ENCODE results near the gene KRTAP10-9.

KRTAP10-9 gene

GRCh38 chr21:44671911-44672310 is 45.0 kb downstream of the KRTAP10-9 start:
- H3K9me3 Mint-ChIP-seq, result peaks cover 67% of the 10 kb centered on the region
- H3K4me3 Mint-ChIP-seq, result no peak overlapping the region
- no peak overlapping the region for H3K27ac Mint-ChIP-seq
- TF ChIP-seq CTCF (IDR thresholded peaks at IDR 0.05; ENCODE audit: unreplicated experiment in 3 of 3), result no peak
- no peaks in the 10 kb centered on the region for H3K4me1 Mint-ChIP-seq
- peaks cover 10% of the 10 kb centered on the region for H3K36me3 Mint-ChIP-seq (ENCODE audit: low read depth)
- peaks cover 17% of the 10 kb centered on the region for H3K27me3 Mint-ChIP-seq (ENCODE audit: low read depth)

GRCh38 chr21:44677881-44678280 is 51.0 kb downstream of the KRTAP10-9 start:
- Mint-ChIP-seq H3K4me3 (no peak overlapping the region), H3K9me3 (peaks cover 20% of the 10 kb centered on the region), H3K4me1 (no peaks in the 10 kb centered on the region), H3K27ac (no peak overlapping the region), H3K27me3 (ENCODE audit: low read depth) (peaks cover 37% of the 10 kb centered on the region), H3K36me3 (ENCODE audit: low read depth) (peaks cover 2% of the 10 kb centered on the region)
- no peak for TF ChIP-seq CTCF (IDR thresholded peaks at IDR 0.05; ENCODE audit: unreplicated experiment in 3 of 3)
